K562 (cell line): ENCODE measurements around the gene RIPOR2. TPM values are rescaled to one million over a fixed set of nuclear protein-coding genes. Genes with fewer than 3 reads are reported as not detected.

Experiments
- ATAC-seq: fragments of 200-7000 bp; cut with Tn5 transposase; 3 replicates; pipeline ENCODE4 v1.9.1; 2020; ENCODE audit warnings: moderate library complexity
- BruUV-seq: library from RNA; stranded (reverse); fragments of 400-500 nt; replicated peaks from 2 replicates; lab custom pipeline; 2021; lab: Mats Ljungman, UMichigan
- CTCF ChIA-PET: fragments of 300-600 bp; formaldehyde crosslinking; extraction: SDS; loops from one replicate; lab custom pipeline; 2021; ENCODE audit warnings: low intra/inter-chr PET ratio; lab: Yijun Ruan, JAX
- POLR2A ChIA-PET: fragments of 300-600, 350-650 bp; sonication (Branson Sonifier 250); formaldehyde crosslinking; extraction: SDS; loops from one replicate; lab custom pipeline; 2021; ENCODE audit warnings: antibody characterized with exemption, inconsistent platforms; lab: Yijun Ruan, JAX
- DNase-seq, 4 experiments: peaks; one replicate each; pipeline versions ENCODE4 v3.0.0 to v3.0.0-alpha.2; 2011 to 2018; ENCODE audit warnings: low spot score in 3 of 4, mixed read lengths in 3 of 4; ENCODE audit errors: extremely low read depth in 1 of 4
- FAIRE-seq: peaks from 2 replicates; lab custom pipeline; 2011; peaks lifted over from hg19 to GRCh38; lab: Jason Lieb, UNC
- H2AFZ ChIP-seq: 2 replicates; pipeline ENCODE4 v1.6.0; 2011; ENCODE audit warnings: low read depth, low read length, control low read depth, inconsistent platforms
- H3K27ac ChIP-seq: fragments of 200-600 bp; 3 replicates; pipeline ENCODE4 v1.8.0; 2011; ENCODE audit warnings: low read depth, mild to moderate bottlenecking, control low read depth, inconsistent platforms, low read length, moderate library complexity, mixed read lengths; ENCODE audit errors: extremely low read depth
- H3K27me3 ChIP-seq, 2 experiments: fragments of 300-600 bp in 1 of 2; 2 replicates in 1 of 2; 3 replicates in 1 of 2; pipeline versions ENCODE4 v1.6.0 to v1.8.0; 2011; ENCODE audit warnings: inconsistent platforms in 2 of 2, low read length in 2 of 2, mild to moderate bottlenecking in 1 of 2, mixed read lengths in 1 of 2, moderate library complexity in 1 of 2; ENCODE audit not compliant: control insufficient read depth in 2 of 2, insufficient read depth in 2 of 2
- H3K36me3 ChIP-seq: fragments of 300-600 bp; 3 replicates; pipeline ENCODE4 v1.8.0; 2011; ENCODE audit warnings: mild to moderate bottlenecking, low read length, inconsistent platforms; ENCODE audit not compliant: control insufficient read depth, insufficient read depth
- H3K4me1 ChIP-seq, 2 experiments: fragments of 200-600 bp in 1 of 2; replicated peaks in 1 of 2; 2 replicates in 1 of 2; 3 replicates in 1 of 2; pipeline versions ENCODE4 v1.5.1 to v1.8.0; 2011; ENCODE audit warnings: inconsistent platforms in 2 of 2, low read length in 2 of 2, mild to moderate bottlenecking in 1 of 2, mixed read lengths in 1 of 2, moderate library complexity in 1 of 2; ENCODE audit not compliant: control insufficient read depth in 2 of 2, insufficient read depth in 2 of 2
- H3K4me2 ChIP-seq: 2 replicates; pipeline ENCODE4 v1.6.1; 2011; ENCODE audit warnings: low read length, control low read depth, inconsistent platforms, mixed read lengths; ENCODE audit not compliant: insufficient read depth
- H3K4me3 ChIP-seq: fragments of 200-600 bp; sonication (generic), shearing (Covaris generic); 2 replicates; pipeline ENCODE4 v1.5.1; 2016; ENCODE audit warnings: control low read depth, inconsistent platforms
- H3K79me2 ChIP-seq: fragments of 200-600 bp; 3 replicates; pipeline ENCODE4 v1.8.0; 2011; ENCODE audit warnings: low read length, inconsistent platforms; ENCODE audit not compliant: control insufficient read depth, insufficient read depth
- H3K9ac ChIP-seq, 2 experiments: 2 replicates each; pipeline versions ENCODE4 v1.6.0 to v1.6.1; 2011; ENCODE audit warnings: low read depth in 2 of 2, low read length in 2 of 2, control low read depth in 1 of 2, inconsistent platforms in 1 of 2, mild to moderate bottlenecking in 1 of 2, mixed read lengths in 1 of 2; ENCODE audit not compliant: insufficient read depth in 1 of 2
- H3K9me1 ChIP-seq: one replicate; pipeline ENCODE4 v1.6.0; 2011; ENCODE audit warnings: inconsistent platforms, mild to moderate bottlenecking, low read length, moderate library complexity; ENCODE audit not compliant: control insufficient read depth, insufficient read depth
- H3K9me3 ChIP-seq: replicated peaks from 2 replicates; pipeline ENCODE4 v1.5.1; 2011; ENCODE audit warnings: low read depth, low read length, inconsistent platforms; ENCODE audit not compliant: control insufficient read depth, insufficient read depth
- H4K20me1 ChIP-seq: replicated peaks from 2 replicates; pipeline ENCODE4 v1.6.1; 2011; ENCODE audit warnings: low read length, inconsistent platforms, mixed read lengths; ENCODE audit not compliant: control insufficient read depth, insufficient read depth
- ARID2 ChIP-seq: fragments of 450-650 bp; IDR thresholded peaks from 2 replicates; pipeline ENCODE4 v1.6.1; 2017; ENCODE audit warnings: antibody characterized with exemption, mild to moderate bottlenecking
- CBFA2T3 ChIP-seq: fragments of 450-650 bp; IDR thresholded peaks from 2 replicates; pipeline ENCODE4 v1.6.1; 2017
- CREM ChIP-seq: IDR thresholded peaks from 2 replicates; pipeline ENCODE4 v1.6.1; 2014; ENCODE audit warnings: antibody characterized with exemption, low read depth
- CTBP1 ChIP-seq: fragments of 450-650 bp; IDR thresholded peaks from 2 replicates; pipeline ENCODE4 v1.6.1; 2016; ENCODE audit warnings: borderline replicate concordance
- IFI16 ChIP-seq: fragments of 250-450 bp; sonication (Bioruptor Pico); IDR thresholded peaks from 2 replicates; pipeline ENCODE4 v2.1.2; 2022; ENCODE audit warnings: mild to moderate bottlenecking, inconsistent platforms
- ILF3 ChIP-seq: fragments of 450-650 bp; IDR thresholded peaks from 2 replicates; pipeline ENCODE4 v1.6.1; 2018; ENCODE audit warnings: antibody characterized with exemption, mild to moderate bottlenecking, moderate library complexity, borderline replicate concordance
- JUN ChIP-seq, 2 experiments: sonication (generic) in 1 of 2; formaldehyde crosslinking in 1 of 2; IDR thresholded peaks; 2 replicates each; pipeline versions ENCODE4 v1.6.1 to v1.8.0; 2012 to 2022; ENCODE audit warnings: borderline replicate concordance in 2 of 2, mild to moderate bottlenecking in 2 of 2, improper control_type of control experiment in 1 of 2, low read depth in 1 of 2, low read length in 1 of 2, missing genetic modification reagents in 1 of 2
- PCBP2 ChIP-seq: fragments of 200-400 bp; formaldehyde crosslinking; IDR thresholded peaks from 2 replicates; pipeline ENCODE4 v1.6.1; 2018; ENCODE audit warnings: low read length, low read depth, mild to moderate bottlenecking, moderate library complexity; ENCODE audit not compliant: poor library complexity, severe bottlenecking
- SREBF2 ChIP-seq: sonication (generic); formaldehyde crosslinking; IDR thresholded peaks from 2 replicates; pipeline ENCODE4 v1.4.0; 2020; ENCODE audit warnings: mild to moderate bottlenecking, missing genetic modification reagents
- ZNF121 ChIP-seq: sonication (generic); formaldehyde crosslinking; conservative IDR thresholded peaks from 2 replicates; pipeline ENCODE4 v1.8.0; 2022; ENCODE audit warnings: missing genetic modification reagents
- ZNF239 ChIP-seq: fragments of 250-450 bp; sonication (Bioruptor Pico); IDR thresholded peaks from 2 replicates; pipeline ENCODE4 v1.4.0; 2020; ENCODE audit warnings: mild to moderate bottlenecking
- WGBS: fragments of 100-300 bp; shearing (Covaris generic); methylation state at CpG from one replicate; pipeline ENCODE4 v1.1.6; 2016; ENCODE audit warnings: low coverage, mixed read lengths; ENCODE audit not compliant: insufficient coverage; ENCODE audit errors: missing lambda C conversion rate; 5-methylcytosine and 5-hydroxymethylcytosine counted together
- in situ Hi-C: fragments of 300-500 bp; cut with MboI; formaldehyde crosslinking; loops from 4 replicates; pipeline ENCODE4 v1.15.0; 2018; ENCODE audit warnings: inconsistent platforms, mixed read lengths
- intact Hi-C: fragments of 100-400 bp; cut with micrococcal nuclease; formaldehyde crosslinking; loops from 2 replicates; pipeline ENCODE4 v1.14.2; 2022
- polyA plus RNA-seq, 8 experiments: library from polyadenylated mRNA; depleted of rRNA in 4 of 8; stranded (reverse) in 5 of 8; unstranded in 3 of 8; fragments of >200 nt; fragmentation: Nextera tagmentation in 2 of 8; fragmentation: Illumina TruSeq in 1 of 8; extraction: Ambion mirVana in 2 of 8; extraction: Trizol in 1 of 8; gene quantifications; 2 replicates each; pipeline versions ENCODE4 v1.2.1 to v1.2.3, GENCODE V29; 2011 to 2014; ENCODE audit warnings: inconsistent platforms in 1 of 8, missing spikeins in 1 of 8
- total RNA-seq, 7 experiments: library from RNA; depleted of rRNA in 6 of 7; stranded (reverse); fragments of >200 nt in 6 of 7; fragmentation: Illumina TruSeq in 2 of 7; extraction: Trizol in 2 of 7; gene quantifications; 2 replicates each; pipeline versions ENCODE4 v1.2.1 to v1.2.3, GENCODE V29; 2011 to 2021; ENCODE audit warnings: low replicate concordance in 1 of 7
- TF ChIP-seq, protein P1 (sequence below): fragments of 200-400 bp; formaldehyde crosslinking; IDR thresholded peaks from 2 replicates; pipeline ENCODE4 v1.6.1; 2017; ENCODE audit warnings: mild to moderate bottlenecking, low read depth, low read length, moderate library complexity

RIPOR2 gene
- total and polyA plus RNA-seq, 9 of the 15 experiments (the other 6 are each of a cell fraction or from before 2014, with no cell fraction given), result 0.04 to 1.0 (median 0.47) TPM; not detected in 2

DNA sequence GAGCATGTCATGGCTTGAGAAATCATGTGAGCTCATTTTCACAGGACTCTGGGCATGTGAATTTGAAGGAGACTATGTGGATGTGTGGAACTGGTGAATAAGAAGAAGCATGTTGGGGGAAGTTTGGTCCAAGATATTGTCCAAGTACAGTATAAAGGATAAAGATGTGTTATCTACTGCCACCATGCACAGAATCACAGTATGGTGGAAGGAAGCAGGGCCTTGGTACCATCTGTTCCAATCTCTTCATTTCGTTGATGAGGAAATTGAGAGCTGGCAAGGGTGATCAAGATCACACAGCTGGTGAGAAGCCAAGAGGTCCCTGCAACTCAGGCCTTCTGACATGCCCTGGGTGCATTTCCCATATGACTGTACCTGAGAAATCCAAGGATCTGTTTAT lies 31.5 kb upstream of the RIPOR2 start:
- no peaks in the 10 kb centered on the region for H4K20me1 ChIP-seq

More for the DNA sequence above, 31.5 kb upstream of the RIPOR2 start:
- Histone ChIP-seq H3K4me2 (no peak overlapping the region), H3K79me2 (no peaks in the 10 kb centered on the region), H3K27ac (no peak overlapping the region), H3K36me3 (no peaks in the 10 kb centered on the region), H3K4me1 (no peaks in the 10 kb centered on the region), H3K9me3 (no peaks in the 10 kb centered on the region), H3K9me1 (no peaks in the 10 kb centered on the region), H2AFZ (no peak overlapping the region), H3K4me3 (no peak overlapping the region), H3K9ac (no peak overlapping the region), H3K27me3 (peaks cover 0 to 8% of the 10 kb centered on the region in 2 experiments; a peak in 3 of 5 replicates)
- whole genome bisulfite sequencing, result 7% methylated on average over 1 of the region's 1 CpG
- CTCF ChIA-PET, result no interaction called here
- DNase-seq (no peak), ATAC-seq (no peak), FAIRE-seq (no peak)
- in situ Hi-C loops (no loop called here), intact Hi-C loops (no loop called here)
- TF ChIP-seq CTBP1 (no peak), CREM (no peak), ZNF121 (CRISPR knock-in tag) (no peak), SREBF2 (CRISPR knock-in tag) (no peak), ARID2 (no peak), ZNF239 (CRISPR knock-in tag) (no peak), JUN (IDR thresholded peaks at IDR 0.05; ENCODE audit: borderline replicate concordance, low read depth, low read length) (no peak), JUN (CRISPR knock-in tag; IDR thresholded peaks at IDR 0.05; ENCODE audit: borderline replicate concordance) (no peak), PCBP2 (no peak), ILF3 (no peak), CBFA2T3 (no peak), IFI16 (no peak)
- TF ChIP-seq, protein P1, sequence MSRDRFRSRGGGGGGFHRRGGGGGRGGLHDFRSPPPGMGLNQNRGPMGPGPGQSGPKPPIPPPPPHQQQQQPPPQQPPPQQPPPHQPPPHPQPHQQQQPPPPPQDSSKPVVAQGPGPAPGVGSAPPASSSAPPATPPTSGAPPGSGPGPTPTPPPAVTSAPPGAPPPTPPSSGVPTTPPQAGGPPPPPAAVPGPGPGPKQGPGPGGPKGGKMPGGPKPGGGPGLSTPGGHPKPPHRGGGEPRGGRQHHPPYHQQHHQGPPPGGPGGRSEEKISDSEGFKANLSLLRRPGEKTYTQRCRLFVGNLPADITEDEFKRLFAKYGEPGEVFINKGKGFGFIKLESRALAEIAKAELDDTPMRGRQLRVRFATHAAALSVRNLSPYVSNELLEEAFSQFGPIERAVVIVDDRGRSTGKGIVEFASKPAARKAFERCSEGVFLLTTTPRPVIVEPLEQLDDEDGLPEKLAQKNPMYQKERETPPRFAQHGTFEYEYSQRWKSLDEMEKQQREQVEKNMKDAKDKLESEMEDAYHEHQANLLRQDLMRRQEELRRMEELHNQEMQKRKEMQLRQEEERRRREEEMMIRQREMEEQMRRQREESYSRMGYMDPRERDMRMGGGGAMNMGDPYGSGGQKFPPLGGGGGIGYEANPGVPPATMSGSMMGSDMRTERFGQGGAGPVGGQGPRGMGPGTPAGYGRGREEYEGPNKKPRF, result no peak
- no TSS peak for BruUV-seq
- POLR2A ChIA-PET, result no interaction called here
